Measurements from ENCODE around the gene SGCE. TPM values are rescaled to one million over a fixed set of nuclear protein-coding genes. Genes with fewer than 3 reads are reported as not detected.

The SGCE gene
- total RNA-seq, 1 donor from 2014 or later = 37.9 TPM

- TF ChIP-seq, protein P1, sequence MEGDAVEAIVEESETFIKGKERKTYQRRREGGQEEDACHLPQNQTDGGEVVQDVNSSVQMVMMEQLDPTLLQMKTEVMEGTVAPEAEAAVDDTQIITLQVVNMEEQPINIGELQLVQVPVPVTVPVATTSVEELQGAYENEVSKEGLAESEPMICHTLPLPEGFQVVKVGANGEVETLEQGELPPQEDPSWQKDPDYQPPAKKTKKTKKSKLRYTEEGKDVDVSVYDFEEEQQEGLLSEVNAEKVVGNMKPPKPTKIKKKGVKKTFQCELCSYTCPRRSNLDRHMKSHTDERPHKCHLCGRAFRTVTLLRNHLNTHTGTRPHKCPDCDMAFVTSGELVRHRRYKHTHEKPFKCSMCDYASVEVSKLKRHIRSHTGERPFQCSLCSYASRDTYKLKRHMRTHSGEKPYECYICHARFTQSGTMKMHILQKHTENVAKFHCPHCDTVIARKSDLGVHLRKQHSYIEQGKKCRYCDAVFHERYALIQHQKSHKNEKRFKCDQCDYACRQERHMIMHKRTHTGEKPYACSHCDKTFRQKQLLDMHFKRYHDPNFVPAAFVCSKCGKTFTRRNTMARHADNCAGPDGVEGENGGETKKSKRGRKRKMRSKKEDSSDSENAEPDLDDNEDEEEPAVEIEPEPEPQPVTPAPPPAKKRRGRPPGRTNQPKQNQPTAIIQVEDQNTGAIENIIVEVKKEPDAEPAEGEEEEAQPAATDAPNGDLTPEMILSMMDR (conservative IDR thresholded peaks at IDR 0.05; ENCODE audit: low read depth, low read length) = no peak
- H3K4me3 ChIP-seq (ENCODE audit: low read depth, low read length) = no peak overlapping the region
Observed at GRCh38 chr7:94591176-94591575, 64.8 kb downstream of the SGCE start.

GRCh38 chr7:94590526-94591162 is 65.3 kb downstream of the SGCE start:
- DNase-seq (ENCODE audit: low read depth) = no peak
- H3K4me3 ChIP-seq (ENCODE audit: low read depth, low read length) = no peak overlapping the region
- TF ChIP-seq, protein P1 (conservative IDR thresholded peaks at IDR 0.05; ENCODE audit: low read depth, low read length) = no peak

More at GRCh38 chr7:94591176-94591575, 64.8 kb downstream of the SGCE start:
- DNase-seq (ENCODE audit: low read depth) = no peak

- DNase-seq (ENCODE audit: low read depth) = no peak
- no peak overlapping the region for H3K4me3 ChIP-seq (ENCODE audit: low read depth, low read length)
- TF ChIP-seq, protein P1 (conservative IDR thresholded peaks at IDR 0.05; ENCODE audit: low read depth, low read length) = no peak
Observed at GRCh38 chr7:94588075-94588474, 67.9 kb downstream of the SGCE start.

GRCh38 chr7:94584113-94584512 is 71.8 kb downstream of the SGCE start:
- TF ChIP-seq, protein P1 (conservative IDR thresholded peaks at IDR 0.05; ENCODE audit: low read depth, low read length) = no peak
- peak; percentile 10 for DNase-seq (ENCODE audit: low read depth)
- H3K4me3 ChIP-seq (ENCODE audit: low read depth, low read length) = no peak overlapping the region

DNA sequence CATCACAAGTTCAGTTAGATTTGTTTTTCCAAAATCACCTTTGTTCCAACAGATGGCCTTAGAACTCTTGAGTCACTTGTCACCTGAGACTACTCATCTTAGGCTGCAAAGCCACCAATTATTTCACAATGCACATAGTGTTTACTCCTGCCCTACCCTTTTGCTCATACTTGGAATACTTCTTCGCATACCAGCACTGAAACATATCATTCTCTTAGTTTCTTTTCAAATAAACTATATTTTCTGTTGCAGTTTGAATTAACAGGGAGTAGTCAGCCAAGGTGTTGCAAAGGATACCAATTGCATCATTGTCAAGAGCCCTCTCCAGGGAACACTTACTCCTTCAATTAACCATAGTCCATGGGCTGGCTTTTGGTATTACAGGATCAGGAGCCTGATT is 75.3 kb downstream of the SGCE start:
- TF ChIP-seq, protein P1 (conservative IDR thresholded peaks at IDR 0.05; ENCODE audit: low read depth, low read length) = no peak
- DNase-seq (ENCODE audit: low read depth) = peak; percentile 48
- H3K4me3 ChIP-seq (ENCODE audit: low read depth, low read length) = no peak overlapping the region

- TF ChIP-seq, protein P1 (conservative IDR thresholded peaks at IDR 0.05; ENCODE audit: low read depth, low read length) = no peak
- no peak overlapping the region for H3K4me3 ChIP-seq (ENCODE audit: low read depth, low read length)
- no peak for DNase-seq (ENCODE audit: low read depth)
Observed at GRCh38 chr7:94579470-94579869, 76.5 kb downstream of the SGCE start.

- DNase-seq (ENCODE audit: low read depth) = no peak
Observed at GRCh38 chr7:94578614-94579013, 77.3 kb downstream of the SGCE start.

More at GRCh38 chr7:94578614-94579013, 77.3 kb downstream of the SGCE start:
- TF ChIP-seq, protein P1 (conservative IDR thresholded peaks at IDR 0.05; ENCODE audit: low read depth, low read length) = no peak
- H3K4me3 ChIP-seq (ENCODE audit: low read depth, low read length) = no peak overlapping the region
